ENCODE measurements around the gene GLRX.
"Not testable (repeated sequence)": the region's sequence is repeated elsewhere in the genome, so short reads cannot be mapped to it uniquely, and the experiment has no call there.

GLRX gene

GRCh38 chr5:95851141-95851540, 28.6 kb upstream of the GLRX start:
- DNase-seq, result not testable (repeated sequence)

DNA sequence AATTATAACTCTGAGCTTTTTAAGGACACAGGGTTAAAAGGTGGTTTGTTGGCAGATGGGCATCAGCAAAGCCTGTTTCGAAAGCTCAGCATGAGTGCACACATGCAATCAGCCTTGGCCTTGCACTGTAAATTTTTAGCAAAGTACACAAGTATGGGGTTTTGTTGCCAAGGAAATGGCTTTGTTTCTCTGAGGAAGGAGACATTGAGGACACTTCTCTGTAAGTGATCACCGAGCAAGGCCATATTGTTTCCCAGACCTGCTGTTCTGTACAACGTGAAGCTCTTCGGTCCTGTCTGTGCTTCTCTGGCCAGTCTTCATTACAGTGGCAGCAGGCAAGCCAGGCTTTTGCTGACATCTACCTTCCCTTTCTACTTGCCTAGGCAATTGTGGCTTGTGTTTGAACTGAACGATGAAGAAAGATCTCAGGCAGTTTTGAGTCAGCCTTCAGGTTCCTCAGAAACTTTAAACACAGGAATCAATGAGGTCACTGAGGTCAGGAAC, 27.9 kb upstream of the GLRX start:
- no peak for DNase-seq

- DNase-seq, result no peak
Measured at GRCh38 chr5:95848701-95849100, 26.2 kb upstream of the GLRX start.

DNA sequence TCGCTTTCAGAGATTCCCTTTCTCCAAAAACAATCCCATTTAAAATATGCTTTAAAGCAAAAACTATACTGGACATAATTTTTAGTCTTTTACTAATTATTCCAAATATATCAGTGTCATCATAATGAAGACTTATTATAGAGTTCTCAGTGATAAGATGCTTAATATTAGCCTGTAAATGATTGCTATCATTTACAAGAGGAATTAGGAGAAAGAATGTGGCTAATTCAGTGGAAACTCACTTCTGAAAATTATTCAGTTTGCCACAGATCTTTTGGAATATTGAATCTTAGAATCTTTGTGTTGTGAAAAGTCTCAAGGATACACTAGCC, 24.7 kb upstream of the GLRX start:
- DNase-seq, result no peak

DNA sequence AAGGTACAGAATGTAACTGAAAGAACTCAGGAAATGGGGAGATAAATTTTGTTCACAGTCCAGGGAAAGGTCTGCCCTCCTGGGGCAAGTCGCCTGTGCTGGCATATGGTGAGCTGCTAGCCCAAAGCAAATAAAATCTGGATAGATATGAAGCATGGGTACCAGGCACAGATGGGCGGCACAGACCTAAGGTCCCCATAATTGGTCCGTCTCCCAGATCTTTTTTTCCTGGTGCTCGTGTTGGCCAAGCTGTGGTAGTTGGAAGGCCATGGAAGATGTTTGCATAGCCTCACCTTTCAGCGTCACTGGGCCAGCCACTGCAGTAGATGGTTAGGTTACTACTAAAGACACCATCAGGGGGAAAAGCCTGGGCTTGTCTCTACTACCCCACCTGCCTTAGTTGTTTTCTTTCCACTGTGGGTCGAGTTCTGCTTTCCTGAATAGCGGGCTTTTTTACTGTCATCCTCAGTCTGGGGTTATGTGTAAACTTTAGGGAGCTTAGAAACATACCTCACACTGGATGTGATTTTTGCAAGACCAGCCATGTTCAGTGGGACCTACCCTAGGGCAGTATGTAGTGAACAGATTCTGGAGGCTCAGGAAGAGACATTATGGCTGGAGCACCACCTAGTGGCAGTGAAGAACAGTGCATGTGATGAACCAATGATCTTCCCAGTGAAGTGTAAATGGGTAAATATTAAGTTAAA, 24.2 kb upstream of the GLRX start:
- DNase-seq, result peak; percentile 63

DNA sequence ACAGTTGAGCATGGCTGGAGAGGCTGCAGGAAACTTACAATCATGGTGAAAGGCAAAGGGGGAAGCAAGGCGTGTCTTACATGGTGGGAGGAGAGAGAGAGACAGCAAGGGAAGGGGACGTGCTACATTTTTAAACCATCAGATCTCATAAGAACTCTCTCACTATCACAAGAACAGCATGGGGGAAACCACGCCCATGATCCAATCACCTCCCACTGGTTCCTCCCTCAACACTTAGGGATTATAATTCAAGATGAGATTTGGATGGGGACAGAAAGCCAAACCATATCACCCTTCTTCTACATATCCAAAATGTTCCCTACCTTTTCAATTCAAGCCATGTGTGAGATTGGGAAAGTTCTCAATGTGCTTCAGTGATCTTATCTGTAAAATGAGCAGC, 22.9 kb upstream of the GLRX start:
- DNase-seq, result no peak

DNA sequence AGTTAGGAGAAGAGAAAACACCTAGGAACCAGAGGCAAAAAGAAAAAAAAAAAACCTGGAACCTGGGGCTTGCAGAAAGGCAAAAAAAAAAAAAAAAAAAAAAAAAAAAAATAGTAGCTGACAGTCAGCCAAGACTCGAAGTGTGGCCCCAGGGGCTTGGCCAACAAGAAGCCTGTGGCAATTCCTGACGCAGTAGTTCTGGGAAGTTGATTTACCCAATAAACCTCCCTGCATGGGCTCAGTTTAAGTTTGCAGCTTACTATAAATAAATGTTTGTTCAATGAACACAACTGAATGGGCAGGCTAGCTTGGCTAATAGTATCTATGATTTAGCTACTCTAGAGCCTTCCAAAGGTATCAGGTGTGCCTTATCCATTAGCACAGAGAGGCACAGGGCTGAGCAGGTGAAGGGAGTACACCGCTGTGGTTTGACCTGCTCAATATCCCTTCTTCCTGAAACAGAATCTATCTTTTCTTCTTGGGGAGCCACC, 21.3 kb upstream of the GLRX start:
- DNase-seq, result no peak

- peak; percentile 41 for DNase-seq
Measured at GRCh38 chr5:95842854-95843544, 20.5 kb upstream of the GLRX start.

DNA sequence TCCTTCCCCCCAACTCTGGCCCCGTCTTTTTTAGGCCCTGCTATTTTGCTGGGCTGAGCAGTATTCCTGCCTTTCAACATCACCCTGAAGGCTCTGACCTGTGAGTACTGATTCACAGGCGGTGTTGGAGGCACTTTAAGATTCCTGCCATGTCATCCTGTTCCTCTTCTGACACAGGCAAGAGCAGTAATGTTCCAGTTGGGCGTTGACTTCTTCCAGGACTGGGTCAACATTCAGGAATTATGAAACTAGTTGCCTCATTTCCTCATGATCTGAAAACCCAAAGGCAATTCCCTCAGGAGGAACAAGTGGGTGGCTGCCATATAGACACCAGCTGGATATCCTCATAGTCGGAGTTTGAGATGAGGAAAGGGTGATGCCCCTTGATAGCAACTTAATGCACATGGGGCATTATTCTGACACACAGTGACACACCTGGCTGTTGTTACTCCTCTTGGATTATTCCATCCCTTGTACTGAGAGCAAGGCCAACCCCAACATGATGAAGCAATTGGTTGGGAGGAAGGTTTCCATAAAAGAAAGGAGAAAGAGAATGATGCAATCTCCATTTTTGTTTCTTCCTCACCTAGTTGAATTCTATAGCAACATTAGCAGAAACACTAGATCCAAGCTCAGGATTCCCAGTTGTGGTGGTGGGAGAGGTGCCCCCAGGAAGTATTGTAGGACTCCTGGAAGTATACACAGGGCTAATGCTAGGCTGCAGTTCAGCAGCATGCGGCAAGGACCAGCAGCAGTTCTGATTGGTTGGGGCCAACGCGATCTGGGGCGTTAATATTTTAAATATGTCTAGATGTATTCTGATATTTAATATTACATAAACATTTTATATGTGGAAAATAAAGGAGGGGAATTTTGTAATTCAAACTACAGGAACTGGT, 19.6 kb upstream of the GLRX start:
- DNase-seq, result no peak

DNA sequence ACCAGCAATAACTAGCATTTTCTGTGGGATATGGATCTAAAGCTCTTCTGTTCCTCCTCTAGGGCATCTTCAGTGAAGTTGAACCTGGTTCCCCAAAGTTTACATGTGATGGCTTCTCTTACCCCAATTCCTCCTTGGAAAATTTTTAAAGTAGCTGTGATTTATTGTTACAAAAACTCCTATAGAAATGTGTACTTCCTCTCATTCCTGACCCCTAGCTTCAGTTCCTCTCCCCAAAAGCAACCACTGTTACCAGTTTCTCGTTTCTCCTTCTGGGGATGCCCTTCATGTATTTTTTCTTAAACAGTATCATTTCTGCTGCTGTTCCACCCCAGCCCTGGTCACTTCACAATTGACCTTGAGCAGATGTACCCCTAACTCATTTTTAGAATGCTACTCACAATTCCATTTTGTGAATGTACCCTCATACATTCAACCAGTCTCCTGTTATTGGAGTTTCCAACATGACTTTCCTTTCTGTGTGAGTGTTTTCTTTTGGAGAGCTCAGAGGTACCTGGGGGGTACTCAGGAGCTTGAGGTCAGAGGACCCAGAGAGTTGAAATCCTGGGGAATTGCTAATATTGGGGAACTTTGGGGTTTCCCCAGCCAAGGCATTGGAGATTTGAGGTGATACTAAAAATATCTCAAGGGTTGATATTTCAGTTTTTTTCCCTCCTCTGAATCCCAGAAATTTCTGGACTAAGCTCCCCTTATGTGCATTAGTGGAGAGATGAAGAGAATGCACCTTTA, 18.6 kb upstream of the GLRX start:
- no peak for DNase-seq

DNA sequence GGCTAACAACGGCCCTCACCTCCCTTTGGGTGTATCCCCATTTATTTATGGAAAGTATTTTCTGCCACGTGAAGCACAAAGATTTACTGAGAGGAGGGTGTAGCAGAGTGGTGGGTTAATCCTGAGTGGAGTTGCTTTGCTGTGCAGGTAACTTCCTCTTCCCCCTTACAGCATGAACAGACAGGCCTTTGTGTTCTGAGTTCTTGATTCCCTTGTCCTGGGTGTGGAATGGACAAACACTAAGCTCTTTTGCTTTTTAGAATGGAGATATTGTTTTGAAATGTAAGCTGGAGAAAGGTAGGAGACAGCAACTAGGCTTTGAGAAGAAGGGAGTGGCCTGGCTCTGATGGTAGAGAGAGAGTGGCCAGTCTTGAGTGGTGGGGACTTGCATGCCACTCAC, 17.1 kb upstream of the GLRX start:
- DNase-seq, result no peak

GRCh38 chr5:95838556-95838955, 16.0 kb upstream of the GLRX start:
- no peak for DNase-seq

DNA sequence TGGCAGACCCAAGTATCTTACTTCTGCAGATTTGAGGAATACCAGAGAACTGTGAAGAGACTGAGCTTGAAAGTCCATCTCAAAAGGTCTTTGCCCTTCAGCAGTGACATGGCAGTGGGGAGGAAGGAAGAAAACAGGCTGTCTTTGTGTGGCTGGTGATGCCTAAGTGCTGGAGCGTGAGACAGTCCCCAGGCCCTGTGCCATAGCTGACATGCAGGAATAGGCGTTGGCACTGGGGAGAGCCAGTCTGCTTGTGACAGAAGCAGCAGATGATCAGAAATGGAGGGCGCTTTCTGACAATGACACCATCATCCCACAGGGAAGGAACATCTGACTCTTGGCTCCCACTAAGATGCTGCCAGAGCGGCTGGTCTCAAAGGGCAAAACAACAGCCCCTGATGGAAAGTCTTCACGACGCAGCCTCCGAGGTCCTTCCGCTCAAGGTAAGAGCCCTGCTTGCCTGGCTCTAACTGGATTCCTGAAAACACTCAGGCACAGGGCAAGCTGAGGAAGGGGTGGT, 15.5 kb upstream of the GLRX start:
- no peak for DNase-seq

GRCh38 chr5:95837492-95837891, 15.0 kb upstream of the GLRX start:
- no peak for DNase-seq

DNA sequence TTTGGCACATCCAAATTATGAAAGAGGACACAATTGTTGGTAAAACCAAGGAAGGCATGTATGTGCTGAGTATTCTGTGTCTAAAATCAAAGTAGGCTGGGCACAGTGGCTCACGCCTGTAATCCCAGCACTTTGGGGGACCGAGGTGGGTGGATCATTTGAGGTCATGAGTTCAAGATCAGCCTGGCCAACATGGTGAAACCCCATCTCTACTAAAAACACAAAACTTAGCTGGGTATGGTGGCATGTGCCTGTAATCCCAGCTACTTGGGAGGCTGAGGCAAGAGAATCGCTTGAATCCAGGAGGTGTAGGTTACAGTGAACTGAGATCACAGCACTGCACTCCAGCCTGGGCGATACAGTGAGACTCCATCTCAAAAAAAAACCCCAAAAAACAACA, 14.4 kb upstream of the GLRX start:
- not testable (repeated sequence) for DNase-seq

- DNase-seq, result no peak
Measured at GRCh38 chr5:95836544-95836943, 14.0 kb upstream of the GLRX start.

DNA sequence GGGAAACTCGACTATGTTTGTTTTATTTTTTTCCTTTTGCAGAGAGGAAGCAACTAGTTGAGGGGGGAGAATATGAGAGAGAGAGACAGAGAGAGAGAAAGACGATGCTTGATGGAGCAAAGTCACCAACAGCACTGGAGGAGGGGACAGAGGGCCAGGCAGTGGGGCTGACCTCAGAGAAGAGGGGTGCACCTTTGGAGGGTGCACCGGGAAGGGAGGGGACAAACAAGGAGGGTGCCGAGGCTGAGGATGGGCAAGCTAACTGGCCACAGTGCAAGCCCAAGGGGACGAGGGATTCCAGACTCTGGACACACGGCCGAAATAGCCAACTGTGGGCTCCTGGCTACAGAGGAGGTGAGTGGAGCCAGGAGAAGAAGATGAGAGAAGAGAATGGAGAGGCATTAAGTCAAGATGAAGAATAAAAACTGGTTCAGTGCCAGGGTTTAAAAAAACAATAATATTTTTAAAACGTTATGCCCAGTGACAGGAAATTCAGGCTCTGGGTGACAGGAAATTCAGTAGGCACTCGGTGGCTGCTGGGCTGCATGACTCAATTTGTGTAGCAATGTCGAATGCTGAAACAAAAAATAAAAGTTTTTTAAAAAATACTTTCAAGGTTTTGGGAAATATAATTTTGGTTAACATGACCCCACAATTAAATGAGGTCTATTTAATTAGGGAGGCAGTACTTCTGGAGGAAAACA, 13.3 kb upstream of the GLRX start:
- DNase-seq, result peak; percentile 30

GRCh38 chr5:95832664-95833063, 10.1 kb upstream of the GLRX start:
- DNase-seq, result no peak

DNA sequence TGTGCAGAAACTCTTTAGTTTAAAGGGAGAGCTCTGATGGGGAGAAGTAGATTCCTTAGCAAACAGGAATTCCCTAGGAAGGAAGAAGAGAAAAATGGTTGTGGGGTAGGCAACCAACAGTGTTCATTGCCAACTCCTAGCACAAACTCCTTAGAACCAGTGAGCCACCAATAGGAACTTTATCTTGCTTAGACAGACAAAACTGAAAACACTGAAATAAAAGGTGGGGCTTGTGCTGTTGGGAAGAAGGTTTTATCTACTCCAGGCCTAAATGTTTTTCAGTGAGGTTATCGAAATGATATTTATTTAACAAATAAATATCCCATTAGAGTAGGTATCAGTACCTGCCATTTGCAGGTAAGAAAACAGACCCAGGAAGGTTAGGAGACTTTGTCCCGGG, 7.7 kb upstream of the GLRX start:
- DNase-seq, result no peak

- DNase-seq, result no peak
Measured at GRCh38 chr5:95827892-95828246, 5.3 kb upstream of the GLRX start.

GRCh38 chr5:95826949-95827891, 4.7 kb upstream of the GLRX start:
- no peak for DNase-seq

Data from activated gamma-delta T cell treated with Interleukin-2 at 50 U/mL for 16 hours (primary cell).